Stimulated activated CD4-positive, alpha-beta T cell treated with anti-CD3 and anti-CD28 coated beads, Interleukin-1b, Interleukin-23, amount 100 ng/mL, for 48 hours (primary cell): ENCODE measurements around the gene IL17D.

Experiments
- DNase-seq: peaks from one replicate; pipeline ENCODE4 v3.0.0-alpha.2; 2020

The IL17D gene

DNA sequence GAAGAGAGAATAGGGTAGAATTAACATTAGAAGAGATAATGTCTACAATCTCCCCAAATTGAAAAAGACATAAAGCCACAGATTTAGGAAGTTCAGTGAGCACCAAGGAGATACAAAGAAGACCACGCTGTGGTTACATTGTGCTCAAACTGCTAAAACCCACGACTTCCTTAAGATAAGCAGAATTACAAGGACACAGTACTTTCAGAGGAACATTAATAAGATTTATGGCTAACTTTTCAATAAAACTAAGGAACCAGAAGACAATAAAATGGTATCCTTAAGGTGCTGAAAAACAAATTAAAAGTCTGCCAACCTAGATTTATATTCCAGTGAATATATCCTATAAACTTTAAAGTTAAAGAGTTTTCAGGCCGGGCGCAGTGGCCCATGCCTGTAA is 7.4 kb upstream of the IL17D start:
- no peak for DNase-seq

DNA sequence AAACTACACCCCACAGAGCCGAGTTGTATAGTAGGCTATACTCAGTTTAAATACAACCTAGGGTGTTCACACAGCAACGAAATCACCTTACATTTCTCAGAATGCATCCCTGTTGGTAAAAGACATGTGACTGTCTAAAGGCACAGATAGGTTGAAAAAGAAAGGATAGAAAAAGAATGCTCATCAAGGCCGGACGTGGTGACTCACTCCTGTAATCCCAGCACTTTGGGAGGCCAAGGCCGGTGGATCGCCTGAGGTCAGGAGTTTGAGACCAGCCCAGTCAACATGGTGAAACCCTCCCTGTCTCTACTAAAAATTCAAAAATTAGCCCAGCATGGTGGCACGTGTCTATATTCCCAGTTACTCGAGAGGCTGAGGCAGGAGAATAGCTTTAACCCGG is 3.8 kb upstream of the IL17D start:
- DNase-seq: no peak

GRCh38 chr13:20700288-20700687 is 3.2 kb upstream of the IL17D start:
- DNase-seq: no peak

GRCh38 chr13:20701461-20701860 is 2.0 kb upstream of the IL17D start:
- DNase-seq: no peak

DNA sequence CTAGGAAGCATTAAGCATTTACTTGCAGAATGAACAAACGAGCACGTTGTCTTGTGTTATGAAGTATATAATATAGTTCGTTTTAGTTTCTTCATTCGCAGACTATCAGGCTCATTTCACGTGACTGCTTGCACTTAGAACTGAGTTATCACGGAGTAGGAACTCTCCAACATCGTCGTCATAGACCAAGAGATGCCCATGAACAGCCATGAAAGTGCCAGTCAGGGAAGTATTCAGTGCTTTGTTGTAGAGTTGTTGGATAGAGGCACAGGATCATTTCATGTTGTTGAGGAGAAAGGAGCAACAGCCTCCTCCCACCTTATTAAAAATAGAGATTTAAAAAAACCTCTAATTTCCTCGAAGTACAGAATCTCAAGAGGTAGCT is 977 bp upstream of the IL17D start:
- no peak for DNase-seq

DNA sequence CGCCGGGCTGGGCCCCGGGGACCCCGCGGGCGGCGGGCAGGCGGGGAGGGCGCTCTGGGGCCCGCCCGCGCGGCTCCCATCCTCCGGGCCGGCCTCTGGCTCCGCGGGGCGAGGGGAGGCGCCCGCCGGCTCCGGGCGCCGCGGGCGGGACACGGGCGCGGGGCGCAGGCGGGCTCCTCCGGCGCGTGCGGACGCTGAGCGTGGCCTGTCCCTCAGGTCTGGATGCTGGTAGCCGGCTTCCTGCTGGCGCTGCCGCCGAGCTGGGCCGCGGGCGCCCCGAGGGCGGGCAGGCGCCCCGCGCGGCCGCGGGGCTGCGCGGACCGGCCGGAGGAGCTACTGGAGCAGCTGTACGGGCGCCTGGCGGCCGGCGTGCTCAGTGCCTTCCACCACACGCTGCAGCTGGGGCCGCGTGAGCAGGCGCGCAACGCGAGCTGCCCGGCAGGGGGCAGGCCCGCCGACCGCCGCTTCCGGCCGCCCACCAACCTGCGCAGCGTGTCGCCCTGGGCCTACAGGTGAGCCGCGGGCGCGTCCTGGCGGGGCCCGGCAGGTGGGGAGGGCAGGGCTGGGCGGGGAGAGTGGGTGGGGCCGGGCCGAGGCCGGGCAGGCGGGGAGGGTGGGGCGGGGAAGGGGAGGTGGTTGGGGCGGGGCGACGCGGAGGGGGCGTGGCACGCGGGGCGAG is 420 bp downstream of the IL17D start:
- peak; percentile 73 for DNase-seq

DNA sequence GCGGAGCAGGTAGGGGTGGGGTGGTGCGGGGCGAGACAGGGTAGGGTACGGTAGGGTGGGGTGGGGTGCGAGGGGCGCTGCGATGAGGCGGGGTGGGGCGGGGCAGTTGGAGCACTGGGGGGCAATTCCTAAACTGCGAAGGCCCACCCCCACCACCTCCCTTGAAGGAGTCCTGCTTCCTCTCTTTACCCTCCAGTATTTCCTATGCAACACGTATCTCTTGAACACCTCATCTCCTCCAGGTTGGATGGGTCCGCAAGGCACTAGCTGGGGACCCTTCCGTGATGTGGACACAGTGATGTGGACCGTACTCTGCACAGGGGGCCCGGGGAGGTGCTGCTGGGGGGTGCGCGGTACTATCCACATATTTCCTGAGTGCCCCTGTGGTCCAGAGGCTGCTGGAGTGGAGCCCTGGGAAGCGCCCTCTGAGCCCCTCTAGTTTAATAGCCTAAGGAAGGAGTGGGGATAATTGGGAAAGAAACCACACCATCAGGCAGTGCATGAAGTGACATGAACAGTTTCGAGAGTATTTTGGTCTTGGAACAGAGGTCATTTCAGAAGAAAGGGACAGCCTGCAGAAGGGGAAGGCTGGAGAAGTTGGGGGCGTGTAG is 1.1 kb downstream of the IL17D start:
- DNase-seq: no peak

GRCh38 chr13:20706661-20707060 is 3.2 kb downstream of the IL17D start:
- no peak for DNase-seq

- DNase-seq: no peak
Measured at GRCh38 chr13:20708216-20708615, 4.7 kb downstream of the IL17D start.

DNA sequence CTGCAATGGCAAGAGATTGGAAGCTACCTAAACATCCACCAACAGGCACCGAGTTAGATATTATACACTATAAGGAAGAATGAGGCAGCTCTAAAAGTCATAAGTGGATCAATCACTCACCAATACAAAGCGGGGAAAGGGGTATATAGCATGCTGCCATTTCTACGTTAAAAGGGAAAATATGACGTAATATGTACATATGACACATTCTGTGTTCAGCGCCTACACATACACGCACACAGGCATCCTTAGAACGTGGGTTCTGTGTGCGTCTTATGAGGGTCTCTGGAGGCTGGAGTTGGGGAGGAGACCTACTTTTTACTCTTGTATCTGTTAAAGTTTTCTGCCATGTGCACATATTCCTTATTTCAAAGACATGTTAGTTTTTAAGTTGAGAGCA is 5.9 kb downstream of the IL17D start:
- no peak for DNase-seq

DNA sequence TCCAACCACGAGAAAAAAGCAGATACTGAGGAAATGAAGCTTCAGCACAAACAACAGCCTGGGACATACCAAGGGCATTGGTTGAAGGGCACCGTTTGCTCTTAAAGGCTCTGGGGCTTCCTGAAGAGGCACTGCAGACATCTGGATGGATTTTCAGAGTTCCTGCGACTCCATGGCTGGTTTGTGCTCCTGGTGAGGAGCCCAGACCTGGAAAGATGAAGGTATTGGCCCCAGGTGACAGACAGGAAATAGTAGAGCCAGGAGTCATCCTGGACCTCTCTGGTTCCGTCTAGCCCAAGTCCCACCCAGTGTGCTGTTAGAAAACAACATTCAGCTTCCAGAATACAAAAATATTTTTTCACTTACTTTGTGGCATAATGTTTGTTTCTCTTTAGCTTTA is 6.3 kb downstream of the IL17D start:
- DNase-seq: no peak

DNA sequence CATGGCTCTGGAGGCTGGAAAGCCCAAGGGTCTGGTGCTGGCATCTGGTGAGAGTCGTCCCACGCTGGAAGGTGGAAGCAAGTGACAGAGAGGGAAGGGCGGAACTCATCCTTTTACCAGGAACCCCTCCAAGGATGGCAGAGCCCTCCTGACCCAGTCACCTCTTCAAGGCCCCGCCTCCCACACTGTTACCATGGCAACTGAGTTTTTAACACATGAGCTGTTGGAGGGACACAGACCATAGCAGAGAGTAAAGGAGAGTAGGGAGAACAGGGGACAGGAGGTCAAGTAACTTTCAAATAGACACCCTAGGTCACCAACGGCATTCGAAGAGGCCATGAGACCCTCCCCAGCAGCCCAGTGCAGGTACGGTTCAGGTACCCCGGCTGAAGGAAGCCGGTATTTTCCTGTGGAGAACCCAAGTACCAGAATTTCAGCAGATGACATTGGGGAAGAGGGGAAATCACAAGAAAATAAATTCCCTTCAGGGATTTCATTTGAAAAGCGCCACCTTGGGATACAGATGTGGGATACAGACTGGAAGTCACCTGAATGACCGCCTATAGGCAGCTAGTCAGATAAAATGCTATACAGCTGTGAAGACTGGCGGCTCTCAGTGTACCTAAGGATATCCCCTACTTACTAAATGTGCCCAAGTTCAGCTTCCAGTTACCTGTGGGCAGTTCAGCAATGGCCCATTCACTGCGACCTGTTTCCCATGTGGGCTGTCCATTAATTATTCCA is 8.0 kb downstream of the IL17D start:
- DNase-seq: no peak

GRCh38 chr13:20713014-20713376 is 9.5 kb downstream of the IL17D start:
- no peak for DNase-seq

- DNase-seq: no peak
Measured at GRCh38 chr13:20713751-20714150, 10.3 kb downstream of the IL17D start.

DNA sequence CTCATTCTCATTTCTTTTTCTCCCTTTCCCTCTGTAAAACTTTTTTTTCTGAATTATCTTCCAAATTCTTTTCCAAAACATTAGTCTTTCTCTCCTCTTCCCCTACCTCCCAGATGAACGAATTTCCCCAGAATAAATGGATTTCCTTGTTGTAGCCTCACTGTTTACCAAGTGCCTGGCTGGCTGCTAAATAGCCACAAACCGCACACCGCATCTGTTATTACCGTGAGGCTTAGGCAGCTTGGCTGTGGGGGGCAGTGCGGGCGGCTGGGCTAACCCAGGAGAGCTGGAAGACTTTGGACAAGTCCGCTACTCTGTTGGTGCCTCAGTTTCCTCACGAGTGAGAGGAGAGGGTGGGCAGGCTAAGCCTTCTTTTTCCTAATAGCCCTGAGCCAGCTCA is 10.7 kb downstream of the IL17D start:
- no peak for DNase-seq

DNA sequence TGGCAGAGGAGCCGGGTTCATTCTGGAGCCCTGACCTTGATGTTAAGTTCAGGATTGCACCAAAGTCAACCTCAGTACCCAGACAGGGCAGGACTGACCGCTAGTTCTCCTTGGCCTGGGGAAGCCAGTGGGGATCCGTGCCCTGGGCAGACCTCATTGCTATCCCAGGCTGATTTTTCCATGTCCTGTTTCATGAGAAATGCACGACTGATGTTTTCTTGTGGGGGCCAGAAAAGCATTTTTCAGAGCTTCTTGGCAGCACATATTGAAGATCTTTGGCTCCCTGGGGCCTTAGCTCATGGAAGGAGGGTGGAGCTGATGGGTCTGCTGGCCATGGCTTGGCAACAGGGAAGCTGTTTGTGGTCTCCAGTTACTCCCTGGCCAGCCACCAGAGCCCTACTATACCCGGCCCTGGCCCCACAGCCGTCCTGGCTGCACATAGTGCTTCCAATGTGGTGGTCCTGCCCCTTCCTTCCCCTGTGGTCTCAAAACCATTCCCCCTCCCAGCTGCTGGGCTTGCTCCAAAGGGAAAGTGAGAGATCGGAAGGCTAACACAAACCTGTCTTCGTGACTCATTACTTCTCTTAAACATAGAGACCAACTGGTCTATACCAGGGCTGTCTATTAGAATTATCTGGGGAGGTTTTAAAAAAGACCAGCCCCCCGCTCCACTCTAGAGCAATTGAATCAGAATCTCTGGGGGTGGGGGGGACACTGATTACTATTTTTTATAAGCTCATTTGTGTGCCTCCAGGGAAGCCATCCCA is 11.2 kb downstream of the IL17D start:
- DNase-seq: no peak

GRCh38 chr13:20715330-20715712 is 11.8 kb downstream of the IL17D start:
- DNase-seq: no peak

DNA sequence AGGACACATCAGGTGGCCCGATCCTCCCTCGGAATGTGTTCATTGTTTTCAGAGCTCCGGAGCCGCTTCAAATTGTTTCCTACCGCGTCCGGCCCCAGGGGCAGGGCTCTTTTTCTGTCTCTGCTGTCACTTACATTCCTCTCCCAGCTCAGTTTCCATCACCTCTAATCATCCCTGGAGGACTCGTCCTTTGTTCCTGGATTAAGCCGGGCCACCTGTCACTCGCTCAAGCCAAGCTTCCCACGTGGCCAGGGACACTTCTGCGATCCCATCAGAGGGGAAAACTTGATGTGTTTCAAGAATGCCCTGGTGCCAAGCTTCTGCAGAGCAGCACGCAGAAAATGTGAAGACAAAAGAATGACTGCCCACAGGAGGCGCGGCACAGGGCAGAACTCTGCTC is 13.5 kb downstream of the IL17D start:
- DNase-seq: no peak

GRCh38 chr13:20717581-20718542 is 14.4 kb downstream of the IL17D start:
- DNase-seq: no peak

- DNase-seq: no peak
Measured at GRCh38 chr13:20718958-20719566, 15.6 kb downstream of the IL17D start.

- DNase-seq: no peak
Measured at GRCh38 chr13:20719783-20720182, 16.3 kb downstream of the IL17D start.

- DNase-seq: no peak
Measured at GRCh38 chr13:20720499-20720898, 17.0 kb downstream of the IL17D start.
